Ishikawa (cell line): ENCODE data around the gene NELL1.

Experiments used
- CEBPB ChIP-seq: IDR thresholded peaks from 2 replicates; pipeline ENCODE4 v1.6.1; 2012
- CREB1 ChIP-seq: IDR thresholded peaks from 2 replicates; pipeline ENCODE4 v1.6.1; 2012; ENCODE audit warnings: low read depth
- EGR1 ChIP-seq: IDR thresholded peaks from 2 replicates; pipeline ENCODE4 v1.6.1; 2012
- EP300 ChIP-seq: IDR thresholded peaks from 2 replicates; pipeline ENCODE4 v1.6.1; 2012; ENCODE audit warnings: borderline replicate concordance
- FOXM1 ChIP-seq: IDR thresholded peaks from 2 replicates; pipeline ENCODE4 v1.6.1; 2012; ENCODE audit warnings: low read depth, borderline replicate concordance
- MAX ChIP-seq: IDR thresholded peaks from 2 replicates; pipeline ENCODE4 v1.6.1; 2012
- NFIC ChIP-seq: IDR thresholded peaks from 2 replicates; pipeline ENCODE4 v1.6.1; 2012
- RAD21 ChIP-seq: IDR thresholded peaks from 2 replicates; pipeline ENCODE4 v1.6.1; 2012; ENCODE audit warnings: low read depth
- REST ChIP-seq: IDR thresholded peaks from 2 replicates; pipeline ENCODE4 v1.6.1; 2012; ENCODE audit warnings: low read depth, mild to moderate bottlenecking
- TAF1 ChIP-seq: IDR thresholded peaks from 2 replicates; pipeline ENCODE4 v1.6.1; 2012; ENCODE audit warnings: low read depth, mild to moderate bottlenecking
- TCF12 ChIP-seq: IDR thresholded peaks from 2 replicates; pipeline ENCODE4 v1.6.1; 2012; ENCODE audit warnings: low read depth
- TEAD4 ChIP-seq: IDR thresholded peaks from 2 replicates; pipeline ENCODE4 v1.6.1; 2012
- USF1 ChIP-seq: IDR thresholded peaks from 2 replicates; pipeline ENCODE4 v1.6.1; 2012
- YY1 ChIP-seq: IDR thresholded peaks from 2 replicates; pipeline ENCODE4 v1.6.1; 2012; ENCODE audit warnings: low read depth
- ZBTB7A ChIP-seq: IDR thresholded peaks from 2 replicates; pipeline ENCODE4 v1.6.1; 2012; ENCODE audit warnings: low read depth

The NELL1 gene

GRCh38 chr11:21554284-21554683, 884.9 kb downstream of the NELL1 start:
- TF ChIP-seq MAX, result no peak
- no peak for TF ChIP-seq FOXM1
- no peak for TF ChIP-seq CEBPB
- TF ChIP-seq NFIC, result no peak
- TF ChIP-seq RAD21, result no peak
- TF ChIP-seq TEAD4, result no peak
- TF ChIP-seq CREB1, result no peak
- TF ChIP-seq USF1, result no peak
- no peak for TF ChIP-seq TCF12
- no peak for TF ChIP-seq ZBTB7A
- TF ChIP-seq EP300, result no peak
- no peak for TF ChIP-seq REST
- no peak for TF ChIP-seq EGR1
- no peak for TF ChIP-seq TAF1
- TF ChIP-seq YY1, result no peak

GRCh38 chr11:21556926-21557325, 887.5 kb downstream of the NELL1 start:
- TF ChIP-seq USF1 (no peak), RAD21 (no peak), CEBPB (no peak), TEAD4 (no peak), NFIC (no peak), YY1 (no peak), MAX (no peak), FOXM1 (no peak), TAF1 (no peak), EGR1 (no peak), REST (no peak), TCF12 (no peak)

- TF ChIP-seq FOXM1 (no peak), EGR1 (no peak), MAX (no peak), EP300 (no peak), CEBPB (no peak), REST (no peak), YY1 (no peak), TAF1 (no peak), TEAD4 (no peak), CREB1 (no peak)
These were observed 891.1 kb downstream of the NELL1 start for GRCh38 chr11:21560466-21560975.

- TF ChIP-seq EP300, result no peak
- no peak for TF ChIP-seq CEBPB
- no peak for TF ChIP-seq YY1
- TF ChIP-seq TCF12, result no peak
- no peak for TF ChIP-seq MAX
- TF ChIP-seq TAF1, result no peak
- TF ChIP-seq TEAD4, result no peak
- no peak for TF ChIP-seq REST
- TF ChIP-seq USF1, result no peak
- no peak for TF ChIP-seq ZBTB7A
- TF ChIP-seq NFIC, result no peak
- TF ChIP-seq CREB1, result no peak
These were observed 892.2 kb downstream of the NELL1 start for GRCh38 chr11:21561581-21561980.
